ENCODE data around the gene FAS. TPM values are rescaled to one million over a fixed set of nuclear protein-coding genes. Genes with fewer than 3 reads are reported as not detected.

Gene FAS
- polyA plus RNA-seq, 1 of the 3 experiments (the other 2 are of a cell fraction): 31.5 TPM

DNA sequence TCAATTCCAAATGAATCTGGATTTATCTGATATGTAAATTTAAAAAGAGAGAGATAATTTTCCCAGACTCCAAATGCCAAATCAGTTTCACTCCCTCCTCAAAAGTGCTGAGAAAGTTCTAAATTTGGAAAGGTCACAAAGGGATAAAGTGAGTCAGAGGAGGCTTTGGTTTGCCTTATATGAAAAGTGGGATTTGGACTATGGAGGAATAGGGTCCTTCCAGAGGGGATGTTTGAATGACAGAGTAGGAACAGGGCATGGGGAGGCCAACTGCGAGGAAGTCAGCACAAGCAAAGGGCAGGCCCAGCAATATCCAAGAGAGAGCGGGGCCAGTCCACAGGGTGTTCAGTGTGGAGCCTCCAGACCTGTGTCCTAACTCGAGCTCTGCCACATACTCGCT lies 9.8 kb upstream of the FAS start (continued):
- no peak for TF ChIP-seq ELF1 (IDR thresholded peaks at IDR 0.05)
- TF ChIP-seq, protein P1, sequence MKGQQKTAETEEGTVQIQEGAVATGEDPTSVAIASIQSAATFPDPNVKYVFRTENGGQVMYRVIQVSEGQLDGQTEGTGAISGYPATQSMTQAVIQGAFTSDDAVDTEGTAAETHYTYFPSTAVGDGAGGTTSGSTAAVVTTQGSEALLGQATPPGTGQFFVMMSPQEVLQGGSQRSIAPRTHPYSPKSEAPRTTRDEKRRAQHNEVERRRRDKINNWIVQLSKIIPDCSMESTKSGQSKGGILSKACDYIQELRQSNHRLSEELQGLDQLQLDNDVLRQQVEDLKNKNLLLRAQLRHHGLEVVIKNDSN (IDR thresholded peaks at IDR 0.05; ENCODE audit: borderline replicate concordance, low read depth): no peak

DNA sequence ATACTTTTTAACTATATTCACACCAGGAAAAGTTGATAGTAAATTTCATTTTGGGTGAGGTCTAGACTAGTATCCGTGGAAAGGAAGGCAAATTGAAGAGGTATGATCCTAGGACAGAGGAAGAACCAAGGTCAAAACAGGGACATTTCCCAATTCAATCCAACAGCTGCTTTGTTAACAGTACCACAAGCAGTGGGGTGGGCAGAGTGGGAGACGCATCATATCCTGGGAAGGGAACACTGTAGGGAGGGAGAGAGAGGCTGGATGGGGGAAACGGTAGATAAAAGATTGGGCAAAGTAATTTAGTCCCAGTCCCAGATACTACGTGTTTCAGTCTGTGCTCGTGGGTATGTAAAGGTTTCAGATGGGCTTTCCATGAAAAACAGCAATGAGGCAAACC lies 9.2 kb upstream of the FAS start:
- Histone ChIP-seq H3K9me3 (no peaks in the 10 kb centered on the region), H3K9me2 (no peaks in the 10 kb centered on the region), H3F3A (replicated peaks; ENCODE audit: insufficient read depth) (no peaks in the 10 kb centered on the region), H3K4me1 (ENCODE audit: control insufficient read depth in 1 of 2, insufficient read depth in 2 of 2, low read depth in 1 of 2, low read length in 1 of 2) (peaks cover 6 to 45% of the 10 kb centered on the region in 2 experiments; a peak in 3 of 4 replicates), H2AFZ (ENCODE audit: low read depth) (no peak overlapping the region), H3K4me2 (0 out of 2 replicates have a peak overlapping the region, but pooled peaks have one; percentile 9), H3K4me3 (ENCODE audit: low read depth in 2 of 2, low read length in 1 of 2) (no peak overlapping the region), H4K20me1 (ENCODE audit: insufficient read depth) (no peaks in the 10 kb centered on the region), H3K36me3 (replicated peaks in 1 of 2; ENCODE audit: control insufficient read depth in 1 of 2, insufficient read depth in 2 of 2, low read length in 1 of 2) (peaks cover 5% of the 10 kb centered on the region in 2 experiments), H3K27ac (ENCODE audit: low read depth in 2 of 2, low read length in 1 of 2) (no peak overlapping the region), H3K27me3 (ENCODE audit: insufficient read depth) (no peaks in the 10 kb centered on the region), H3K79me2 (ENCODE audit: insufficient read depth) (no peaks in the 10 kb centered on the region), H3K9ac (no peak overlapping the region)
- ChIA-PET POLR2A (no interaction called here), CTCF (interaction anchor here (1.3 to 8.7 kb wide), 5 partner anchors 12 to 416 kb away, joined by 3 to 90 read pairs (median 3); no protein-coding TSS in a partner anchor)
- DNase-seq: no peak
- TF ChIP-seq JUND (IDR thresholded peaks at IDR 0.05) (no peak), MEF2A (IDR thresholded peaks at IDR 0.05; ENCODE audit: borderline replicate concordance, low read depth) (no peak)
- WGBS (ENCODE audit: low lambda C conversion rate): 95% methylated on average over 5 of the region's 5 CpGs

DNA sequence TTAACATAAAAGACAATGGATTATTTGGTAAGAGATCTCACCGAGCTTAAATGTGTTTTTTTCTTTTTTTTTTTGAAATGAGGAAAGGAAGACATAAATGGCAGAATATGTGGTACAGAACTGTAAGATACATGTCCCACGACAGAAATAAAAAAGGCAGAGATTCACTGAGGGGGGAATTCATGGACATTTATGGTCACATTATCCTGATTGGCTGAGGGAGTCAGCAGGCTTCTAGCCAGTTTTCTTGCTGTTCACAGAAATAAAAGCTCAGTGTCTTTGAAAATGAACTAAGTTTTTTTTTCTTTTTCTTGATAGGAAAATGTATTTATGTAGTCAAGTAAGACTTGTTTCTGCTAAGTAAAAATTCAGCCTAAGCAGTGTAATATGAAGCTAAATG lies 8.2 kb upstream of the FAS start:
- H4K20me1 ChIP-seq (ENCODE audit: insufficient read depth): no peaks in the 10 kb centered on the region
- H3F3A ChIP-seq (replicated peaks; ENCODE audit: insufficient read depth): no peaks in the 10 kb centered on the region
- no peak overlapping the region for H3K4me3 ChIP-seq (ENCODE audit: low read depth in 2 of 2, low read length in 1 of 2)
- peaks cover 5% of the 10 kb centered on the region in 2 experiments for H3K36me3 ChIP-seq (replicated peaks in 1 of 2; ENCODE audit: control insufficient read depth in 1 of 2, insufficient read depth in 2 of 2, low read length in 1 of 2)
- H3K79me2 ChIP-seq (ENCODE audit: insufficient read depth): no peaks in the 10 kb centered on the region
- no peak for DNase-seq
- H3K4me1 ChIP-seq (ENCODE audit: control insufficient read depth in 1 of 2, insufficient read depth in 2 of 2, low read depth in 1 of 2, low read length in 1 of 2): peaks cover 6 to 48% of the 10 kb centered on the region in 2 experiments; a peak in 3 of 4 replicates
- ChIA-PET POLR2A (no interaction called here), CTCF (interaction anchor here (1.3 to 8.7 kb wide), 6 partner anchors 28 to 417 kb away, joined by 3 to 90 read pairs (median 6); no protein-coding TSS in a partner anchor)
- H3K27me3 ChIP-seq (ENCODE audit: insufficient read depth): no peaks in the 10 kb centered on the region
- TF ChIP-seq RAD21 (IDR thresholded peaks at IDR 0.05; ENCODE audit: low read length) (no peak), TEAD4 (IDR thresholded peaks at IDR 0.05; ENCODE audit: borderline replicate concordance, insufficient read depth) (no peak), FOSL2 (IDR thresholded peaks at IDR 0.05; ENCODE audit: borderline replicate concordance, low read depth) (no peak), ELF1 (IDR thresholded peaks at IDR 0.05) (no peak)
- TF ChIP-seq, protein P1 (IDR thresholded peaks at IDR 0.05; ENCODE audit: borderline replicate concordance, low read depth): no peak
- WGBS (ENCODE audit: low lambda C conversion rate): 83% methylated on average over 2 of the region's 2 CpGs
- H3K9ac ChIP-seq: no peak overlapping the region
- no peak overlapping the region for H2AFZ ChIP-seq (ENCODE audit: low read depth)
- H3K9me2 ChIP-seq: no peaks in the 10 kb centered on the region
- no peaks in the 10 kb centered on the region for H3K9me3 ChIP-seq
- H3K27ac ChIP-seq (ENCODE audit: low read depth in 2 of 2, low read length in 1 of 2): no peak overlapping the region
- H3K4me2 ChIP-seq: no peak overlapping the region

DNA sequence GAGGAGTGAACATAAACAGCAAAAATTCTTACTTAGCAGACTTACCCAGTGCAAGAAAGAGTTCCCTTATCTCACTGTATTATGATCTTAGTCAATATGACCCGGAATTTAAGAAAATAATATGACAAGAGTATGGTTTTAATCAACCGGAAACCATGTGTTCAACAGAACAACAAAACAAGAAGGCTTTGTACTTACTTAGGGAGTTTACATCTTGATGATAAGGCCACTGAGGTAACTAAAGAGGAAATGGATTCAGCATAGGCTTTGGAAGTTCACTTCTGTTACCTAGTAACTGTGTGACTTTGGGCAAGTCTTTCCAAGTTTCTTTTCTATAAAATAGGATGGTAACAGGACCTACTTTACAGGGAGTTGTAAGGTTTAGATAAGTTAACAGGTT lies 7.4 kb upstream of the FAS start:
- Histone ChIP-seq H3K4me2 (no peak overlapping the region), H4K20me1 (ENCODE audit: insufficient read depth) (no peaks in the 10 kb centered on the region), H3K79me2 (ENCODE audit: insufficient read depth) (no peaks in the 10 kb centered on the region), H2AFZ (ENCODE audit: low read depth) (no peak overlapping the region), H3K36me3 (replicated peaks in 1 of 2; ENCODE audit: control insufficient read depth in 1 of 2, insufficient read depth in 2 of 2, low read length in 1 of 2) (peaks cover 5% of the 10 kb centered on the region in 2 experiments), H3K9me2 (no peaks in the 10 kb centered on the region), H3K4me3 (ENCODE audit: low read depth in 2 of 2, low read length in 1 of 2) (no peak overlapping the region), H3K9me3 (no peaks in the 10 kb centered on the region), H3K27me3 (ENCODE audit: insufficient read depth) (no peaks in the 10 kb centered on the region), H3K9ac (no peak overlapping the region), H3F3A (replicated peaks; ENCODE audit: insufficient read depth) (no peaks in the 10 kb centered on the region), H3K4me1 (ENCODE audit: control insufficient read depth in 1 of 2, insufficient read depth in 2 of 2, low read depth in 1 of 2, low read length in 1 of 2) (peaks cover 6 to 56% of the 10 kb centered on the region in 2 experiments; a peak in 3 of 4 replicates), H3K27ac (ENCODE audit: low read depth in 2 of 2, low read length in 1 of 2) (peak overlapping the region in 1 of 2 experiments; percentile 28; a peak in 1 of 4 replicates)
- TF ChIP-seq YY1 (IDR thresholded peaks at IDR 0.05; ENCODE audit: low read depth) (no peak), EZH2phosphoT487 (IDR thresholded peaks at IDR 0.05; ENCODE audit: borderline replicate concordance, low read depth) (no peak), TCF12 (IDR thresholded peaks at IDR 0.05) (peak; percentile 37; the same call in 1 of the 2 replicates)
- DNase-seq: no peak
- 46% methylated on average over 2 of the region's 2 CpGs for WGBS (ENCODE audit: low lambda C conversion rate)
- POLR2A ChIA-PET: no interaction called here
- CTCF ChIA-PET: interaction anchor here (1.3 to 8.7 kb wide), 4 partner anchors 49 to 418 kb away, joined by 5 to 90 read pairs (median 6); no protein-coding TSS in a partner anchor
